NK-92 treated with Interleukin-12 subunit alpha and Interleukin-12 subunit beta, amount 100 ng/mL, for 24 hours (cell line): Measurements from ENCODE around the gene HSF2.

Experiments used
- DNase-seq: peaks from one replicate; lab custom pipeline; 2025; lab: John Stamatoyannopoulos, UW

HSF2 gene

DNA sequence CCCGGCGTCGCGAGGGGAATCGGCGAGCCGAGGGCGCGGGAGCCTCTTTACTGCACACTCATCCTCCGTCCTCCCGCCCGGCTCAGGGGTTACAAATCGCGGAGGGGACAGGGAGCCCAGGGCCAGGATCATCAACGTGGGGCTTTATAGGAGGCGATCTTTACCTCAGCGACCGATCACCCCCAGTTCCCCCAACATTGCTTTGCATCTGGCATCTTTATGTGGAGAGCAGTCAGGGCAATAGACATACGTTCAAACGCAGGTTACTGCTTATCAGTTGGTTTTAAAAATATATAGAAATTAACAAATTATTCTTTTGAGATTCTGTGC is 634 bp downstream of the HSF2 start:
- DNase-seq: no peak

DNA sequence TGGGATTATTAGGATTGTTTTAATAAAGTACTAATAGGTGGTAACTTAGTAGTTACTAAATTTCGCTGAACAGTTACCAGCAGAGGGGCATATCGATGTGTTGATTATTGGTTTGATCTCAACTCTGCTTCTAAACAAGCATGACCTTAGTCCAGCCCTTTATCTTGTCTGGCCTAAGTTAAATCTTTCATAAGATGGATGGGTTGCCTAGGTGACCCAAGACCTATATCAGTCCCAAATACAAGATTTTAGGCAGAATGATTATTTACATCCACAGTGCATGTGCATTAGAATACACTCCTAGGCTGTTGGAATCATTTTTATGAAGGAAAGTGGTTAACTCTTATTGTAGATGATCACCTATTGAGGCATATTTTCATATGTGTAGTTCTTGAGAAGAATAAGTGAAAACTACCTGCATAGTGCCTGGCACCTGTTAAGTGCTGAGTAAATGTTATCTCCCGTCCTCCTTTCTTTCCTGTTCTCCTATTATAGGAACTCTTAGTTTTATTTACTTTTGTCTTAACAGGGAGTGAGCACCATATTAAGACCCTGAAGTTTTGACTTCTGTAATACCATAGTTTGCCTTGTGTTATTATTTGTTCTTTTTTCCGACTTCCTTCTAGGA is 1.1 kb downstream of the HSF2 start:
- no peak for DNase-seq

DNA sequence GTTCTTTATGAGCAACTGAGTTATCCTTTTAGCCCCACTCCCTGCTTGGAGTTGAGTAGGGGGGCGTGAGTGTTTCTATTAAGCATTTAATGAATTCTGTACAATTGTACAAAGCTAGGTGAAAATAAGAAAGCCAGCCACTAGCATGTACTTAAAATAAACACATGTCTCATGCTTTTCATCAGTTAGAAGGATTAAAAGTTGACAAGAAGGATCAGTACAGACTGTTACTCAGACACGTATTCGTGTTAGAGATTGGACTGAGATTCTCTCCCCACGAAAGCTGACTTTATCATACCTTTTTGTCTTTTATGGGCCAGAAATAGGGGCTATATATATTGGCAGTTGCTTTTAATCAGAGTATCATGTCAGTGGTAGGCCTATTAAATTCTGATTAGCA is 1.7 kb downstream of the HSF2 start:
- no peak for DNase-seq

DNA sequence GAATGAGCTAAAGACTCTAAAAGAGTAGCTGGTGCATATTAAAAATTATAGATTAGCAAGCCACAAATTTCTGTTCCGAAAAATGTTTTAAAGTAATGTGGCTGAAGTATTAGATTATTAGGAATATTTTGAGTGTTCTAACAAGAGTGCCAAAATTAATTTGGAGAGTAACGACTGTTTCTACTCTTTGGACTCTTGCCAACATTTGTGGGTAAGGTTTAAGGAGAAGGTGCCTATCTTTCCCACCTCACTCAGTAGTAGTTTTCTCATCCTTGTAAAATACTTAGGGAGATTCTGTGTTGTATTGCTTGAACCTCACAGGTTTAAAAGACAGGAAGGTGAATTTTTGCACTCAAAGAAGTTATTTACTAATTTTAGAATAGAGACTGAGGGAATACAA is 5.0 kb downstream of the HSF2 start:
- no peak for DNase-seq

DNA sequence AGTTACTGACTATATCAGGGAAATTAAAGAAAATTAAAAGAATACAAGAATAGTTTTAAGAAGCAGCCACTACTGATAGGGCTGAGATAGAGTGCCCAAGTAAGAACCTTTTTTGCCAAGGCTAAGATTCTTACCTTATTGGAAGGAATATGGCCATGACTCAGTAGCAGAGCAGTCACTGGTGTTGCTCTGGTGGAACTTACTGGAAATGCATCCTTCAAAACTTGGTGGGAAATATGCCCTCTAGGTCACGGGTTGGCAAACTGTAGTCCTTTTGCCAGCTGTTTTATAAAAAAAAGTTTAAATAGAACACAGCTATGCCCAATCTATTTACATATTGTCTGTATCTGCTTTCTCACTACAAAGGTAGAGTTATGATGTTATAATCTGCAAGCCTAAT is 6.0 kb downstream of the HSF2 start:
- DNase-seq: no peak

DNA sequence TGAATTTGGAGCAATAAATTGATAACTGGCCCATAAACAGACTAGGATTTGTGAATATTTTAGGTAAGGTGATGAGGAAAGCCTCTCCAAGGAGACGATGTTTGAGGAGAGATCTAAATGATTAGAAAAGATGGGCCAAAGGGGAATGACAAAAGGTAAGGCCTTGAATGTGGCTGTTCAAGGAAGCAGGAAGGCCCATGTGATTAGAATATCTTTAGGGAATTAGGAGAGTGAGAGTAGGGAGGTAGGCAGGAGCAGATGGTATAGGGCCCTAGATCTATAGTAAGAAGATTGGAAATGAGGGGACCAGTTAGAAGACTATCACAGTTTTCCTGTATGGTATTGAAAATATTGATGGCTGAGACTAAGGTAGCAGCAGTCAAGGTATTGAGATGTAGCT is 6.7 kb downstream of the HSF2 start:
- no peak for DNase-seq

DNA sequence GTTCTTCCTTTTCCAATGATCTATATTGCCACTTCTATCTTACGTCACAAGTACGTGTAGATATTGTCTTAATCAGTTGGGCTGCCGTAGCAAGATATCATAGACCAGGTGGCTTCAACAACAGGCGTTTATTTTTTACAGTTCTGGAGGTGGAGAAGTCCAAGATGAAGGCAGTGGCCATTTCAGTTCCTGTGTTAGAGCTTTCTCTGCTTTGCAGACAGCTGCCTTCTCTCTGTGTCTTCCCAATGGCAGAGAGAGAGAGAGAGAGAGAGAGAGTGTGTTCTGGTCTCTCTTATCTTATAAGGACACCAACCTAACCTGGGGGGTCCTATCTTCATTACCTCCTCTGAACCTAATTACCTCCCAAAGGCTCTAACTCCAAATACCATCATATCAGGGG is 8.3 kb downstream of the HSF2 start:
- DNase-seq: no peak

DNA sequence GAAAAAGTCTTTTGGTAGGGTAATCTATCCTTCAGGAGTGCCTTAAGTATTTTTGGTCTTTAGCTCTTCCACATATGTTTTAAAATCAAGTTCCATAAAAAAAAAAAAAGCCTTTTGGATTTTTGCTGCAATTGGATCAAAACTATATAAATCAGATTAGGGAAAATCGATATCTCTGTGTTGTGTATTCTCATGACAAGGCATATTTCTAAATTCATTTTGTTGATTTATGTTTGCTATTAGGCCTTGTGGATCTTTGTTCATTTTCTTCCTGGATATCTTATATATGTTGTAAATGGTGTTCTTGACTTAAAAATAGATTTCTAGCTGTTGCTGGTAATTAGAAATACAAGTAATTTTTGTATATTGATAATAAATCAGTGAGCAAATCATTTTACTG is 8.8 kb downstream of the HSF2 start:
- no peak for DNase-seq

DNA sequence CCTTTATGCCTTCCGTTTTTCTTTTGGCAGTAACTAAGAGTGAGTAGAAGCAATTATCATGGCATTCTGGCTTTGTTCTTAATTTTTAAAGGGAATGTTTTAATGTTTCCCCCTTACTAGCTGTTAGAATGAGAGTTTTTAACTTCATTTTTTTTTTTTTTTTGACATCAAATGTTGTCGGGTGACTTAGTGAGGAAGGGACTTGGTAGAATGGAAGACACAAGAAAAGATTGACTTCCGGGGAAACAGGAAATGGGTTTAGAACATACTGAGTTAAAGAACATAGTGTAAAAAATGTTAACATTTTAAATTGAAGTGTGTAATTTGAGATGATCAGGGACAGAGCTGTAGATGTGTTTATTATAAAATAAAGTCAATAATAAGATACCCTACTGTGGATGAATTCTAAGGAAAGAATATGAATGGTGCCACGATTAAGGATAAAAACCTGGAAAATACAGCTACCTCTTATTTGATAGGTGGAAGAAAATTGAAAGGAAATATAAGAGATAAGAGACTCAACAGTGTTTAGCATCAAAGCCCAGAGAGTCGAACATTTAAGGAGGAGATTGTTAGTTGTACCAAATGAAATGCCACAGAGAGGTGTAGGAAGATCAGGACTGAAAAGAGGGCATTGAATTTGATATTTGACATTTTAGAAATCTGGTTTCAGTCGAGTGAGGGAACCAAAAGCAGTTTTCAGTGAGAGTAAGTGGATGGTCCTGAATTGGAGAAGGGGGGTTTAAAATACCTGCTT is 9.4 kb downstream of the HSF2 start:
- DNase-seq: no peak

DNA sequence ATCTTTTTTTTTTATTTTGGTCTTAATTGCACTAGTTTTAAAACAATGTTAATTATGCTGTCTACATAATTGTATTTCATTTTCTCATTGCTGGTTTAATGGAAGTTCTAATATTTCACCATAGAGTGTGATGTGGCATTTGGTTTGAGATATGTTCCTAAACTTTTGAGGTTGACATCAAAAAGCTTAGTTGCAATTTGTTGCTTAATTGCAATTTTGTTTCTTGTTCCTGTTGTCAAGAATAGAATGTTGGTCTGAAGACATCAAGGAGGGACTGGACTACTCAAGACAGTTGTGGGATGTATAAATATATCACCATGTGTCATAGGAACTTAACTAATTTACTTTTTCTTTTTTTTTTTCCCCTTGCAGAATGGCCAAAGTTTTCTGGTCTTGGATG is 12.5 kb downstream of the HSF2 start:
- DNase-seq: no peak

DNA sequence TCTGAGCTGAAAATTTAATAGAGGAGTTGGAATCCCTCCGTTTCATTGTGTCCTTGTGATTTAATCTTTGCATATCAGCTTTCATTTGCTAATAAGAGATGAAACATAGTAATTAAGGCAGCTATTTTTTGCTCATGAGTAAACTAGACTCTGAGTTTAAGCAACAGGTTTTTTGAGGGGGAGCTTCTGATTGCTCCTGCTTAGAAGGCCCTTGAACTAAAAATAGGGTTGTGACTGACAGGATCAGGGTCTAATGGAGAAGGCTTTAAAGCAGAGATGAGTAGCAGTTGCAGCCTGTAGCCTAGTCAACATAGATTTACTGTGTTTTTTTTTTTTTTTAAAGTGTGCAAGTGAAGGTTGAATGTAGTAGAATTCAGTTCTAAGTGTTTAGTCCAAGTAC is 17.4 kb downstream of the HSF2 start:
- no peak for DNase-seq

DNA sequence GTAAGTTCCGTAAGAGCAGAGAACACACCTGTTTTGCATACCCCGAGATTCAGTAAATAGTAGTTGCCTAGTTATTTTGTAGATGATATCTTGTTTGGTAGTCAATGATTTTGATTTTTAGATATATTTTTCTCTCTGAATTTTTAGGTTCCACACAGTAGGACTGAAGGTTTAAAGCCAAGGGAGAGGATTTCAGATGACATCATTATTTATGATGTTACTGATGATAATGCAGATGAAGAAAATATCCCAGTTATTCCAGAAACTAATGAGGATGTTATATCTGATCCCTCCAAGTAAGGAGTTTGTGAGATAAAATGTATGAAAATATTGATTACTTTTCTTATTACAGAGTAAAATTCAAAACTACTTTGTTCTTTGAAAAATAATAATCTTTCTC is 22.6 kb downstream of the HSF2 start:
- DNase-seq: no peak

DNA sequence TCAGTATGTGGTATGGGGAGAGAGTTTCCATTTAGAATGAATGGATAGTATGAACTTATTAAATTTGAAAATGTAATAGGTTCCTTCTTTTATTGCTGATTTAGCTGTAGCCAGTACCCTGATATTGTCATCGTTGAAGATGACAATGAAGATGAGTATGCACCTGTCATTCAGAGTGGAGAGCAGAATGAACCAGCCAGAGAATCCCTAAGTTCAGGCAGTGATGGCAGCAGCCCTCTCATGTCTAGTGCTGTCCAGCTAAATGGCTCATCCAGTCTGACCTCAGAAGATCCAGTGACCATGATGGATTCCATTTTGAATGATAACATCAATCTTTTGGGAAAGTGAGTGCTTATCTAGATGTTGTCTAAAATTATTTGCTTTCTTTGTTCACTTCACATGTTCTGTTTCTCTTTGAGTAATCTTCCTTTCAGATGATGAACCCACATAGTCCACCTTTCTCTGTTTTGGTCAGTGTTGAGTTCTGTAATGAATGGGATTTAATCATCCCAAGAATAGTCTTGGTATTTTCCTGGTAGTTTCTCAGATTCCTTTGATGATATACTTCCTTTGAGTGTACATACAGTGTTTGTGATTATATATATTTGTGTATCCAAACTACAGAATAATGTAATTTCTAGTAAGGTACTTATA is 23.3 kb downstream of the HSF2 start:
- no peak for DNase-seq

DNA sequence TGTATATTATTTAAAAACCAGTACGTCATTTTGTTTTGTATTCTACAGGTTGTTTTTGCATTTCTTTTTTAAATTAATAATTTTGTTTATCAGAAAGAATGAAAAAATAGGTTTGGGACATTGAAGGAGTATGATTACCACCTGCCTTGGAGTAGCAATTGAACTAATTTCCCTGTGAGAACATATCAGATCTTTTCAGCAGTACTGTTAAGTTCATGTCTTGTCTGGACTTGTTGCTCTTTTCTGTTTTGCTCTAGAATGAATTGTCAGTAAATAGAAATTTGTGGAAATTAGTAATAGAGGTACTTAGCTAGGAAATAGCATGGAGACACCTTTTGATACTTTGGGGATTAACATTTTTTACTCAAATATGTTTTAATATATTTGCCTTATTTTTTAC is 24.3 kb downstream of the HSF2 start:
- DNase-seq: no peak

DNA sequence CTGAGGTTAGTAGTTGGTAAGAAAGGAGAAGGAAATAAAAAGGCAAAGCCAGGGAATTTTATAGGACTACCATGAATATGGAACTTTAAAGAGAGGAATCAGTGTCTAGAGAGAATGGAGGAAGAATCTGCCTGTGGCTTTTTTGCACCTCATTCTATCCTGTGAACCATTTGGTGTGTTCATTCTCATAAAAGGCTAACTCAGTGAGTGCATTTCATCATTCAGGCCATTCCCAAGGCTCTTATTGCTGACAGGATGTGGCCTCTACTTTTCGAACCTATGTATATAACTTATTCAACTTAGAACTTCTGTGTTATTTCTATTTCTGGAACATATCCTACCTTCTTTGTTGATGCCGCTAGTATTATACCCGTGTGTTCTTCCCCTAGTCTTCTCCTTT is 27.1 kb downstream of the HSF2 start:
- no peak for DNase-seq

DNA sequence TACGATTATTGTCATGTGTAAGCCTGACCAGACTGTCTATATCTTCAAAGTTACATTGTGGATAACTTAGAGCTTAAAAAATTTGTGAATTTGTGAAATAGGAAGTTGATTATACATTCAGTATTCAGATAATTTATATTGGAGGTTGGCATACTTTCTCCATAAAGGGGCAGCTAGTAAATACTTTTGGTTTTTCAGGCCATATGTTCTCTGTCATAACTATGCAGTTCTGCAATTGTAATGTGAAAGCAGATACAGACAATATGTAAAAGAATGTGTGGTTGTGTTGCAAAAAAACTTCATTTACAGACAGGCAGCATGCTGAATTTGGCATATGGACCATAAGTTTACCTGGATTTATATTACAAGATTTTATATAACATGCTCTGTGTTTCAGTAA is 29.3 kb downstream of the HSF2 start:
- DNase-seq: no peak

DNA sequence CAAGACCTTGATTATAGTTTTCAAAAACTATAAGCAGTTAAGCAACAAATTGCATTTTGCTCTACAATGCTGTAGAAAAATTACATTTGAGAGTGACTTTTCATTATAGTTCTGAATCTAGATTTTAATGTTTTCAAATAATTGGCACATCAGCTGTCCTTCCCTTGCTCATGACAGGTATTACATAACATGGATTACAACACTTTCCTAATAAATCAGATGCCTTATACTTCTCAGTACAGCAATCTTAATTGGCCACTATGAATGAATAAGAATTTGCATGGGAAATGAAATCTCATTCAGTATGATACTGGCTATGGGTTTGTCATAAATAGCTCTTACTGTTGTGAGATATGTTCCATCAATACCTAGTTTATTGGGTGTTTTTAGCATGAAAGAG is 29.9 kb downstream of the HSF2 start:
- DNase-seq: no peak

DNA sequence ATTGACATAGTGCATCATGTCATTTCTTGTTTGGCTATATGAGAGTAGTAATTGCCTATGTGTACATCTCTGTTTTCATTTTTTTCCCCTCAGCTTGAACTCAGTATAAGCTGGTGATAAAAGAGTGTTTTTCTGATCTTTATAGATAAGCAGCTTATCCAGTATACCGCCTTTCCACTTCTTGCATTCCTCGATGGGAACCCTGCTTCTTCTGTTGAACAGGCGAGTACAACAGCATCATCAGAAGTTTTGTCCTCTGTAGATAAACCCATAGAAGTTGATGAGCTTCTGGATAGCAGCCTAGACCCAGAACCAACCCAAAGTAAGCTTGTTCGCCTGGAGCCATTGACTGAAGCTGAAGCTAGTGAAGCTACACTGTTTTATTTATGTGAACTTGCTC is 32.3 kb downstream of the HSF2 start:
- DNase-seq: no peak

DNA sequence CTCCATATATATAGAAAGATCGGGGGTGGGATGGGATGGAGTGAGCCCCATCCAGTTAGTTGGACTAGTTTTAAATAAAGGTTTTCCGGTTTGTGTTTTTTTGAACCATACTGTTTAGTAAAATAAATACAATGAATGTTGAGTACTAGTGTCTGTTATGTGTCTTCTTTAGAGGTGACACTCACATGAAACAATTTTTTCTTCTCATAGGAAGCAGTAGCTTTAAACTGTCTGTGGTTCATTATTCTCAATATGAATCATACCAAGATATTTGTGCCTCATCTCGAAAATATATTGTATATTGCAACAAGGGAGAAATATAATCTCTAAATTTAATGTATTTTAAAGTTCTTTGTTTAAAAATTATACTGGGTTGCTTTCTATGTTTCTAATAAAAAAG is 33.4 kb downstream of the HSF2 start:
- no peak for DNase-seq

DNA sequence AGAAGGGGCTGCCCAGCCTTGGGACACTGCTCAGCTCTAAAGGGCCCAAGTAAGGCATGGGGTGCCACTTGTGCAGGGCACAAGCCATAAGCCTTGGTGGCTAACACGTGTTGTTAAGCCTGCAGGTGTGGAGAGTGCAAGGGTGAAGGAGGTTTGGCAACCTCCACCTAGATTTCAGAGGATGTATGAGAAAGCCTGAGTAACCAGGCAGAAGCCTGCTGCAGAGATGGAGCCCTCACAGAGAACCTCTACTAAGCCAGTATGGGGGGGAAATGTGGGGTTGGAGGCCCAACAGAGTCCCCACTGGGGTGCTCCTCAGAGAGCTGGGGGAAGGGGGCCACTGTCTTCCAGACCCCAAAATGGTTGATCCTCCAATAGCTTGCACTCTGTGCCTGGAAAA is 39.5 kb downstream of the HSF2 start:
- DNase-seq: no peak

DNA sequence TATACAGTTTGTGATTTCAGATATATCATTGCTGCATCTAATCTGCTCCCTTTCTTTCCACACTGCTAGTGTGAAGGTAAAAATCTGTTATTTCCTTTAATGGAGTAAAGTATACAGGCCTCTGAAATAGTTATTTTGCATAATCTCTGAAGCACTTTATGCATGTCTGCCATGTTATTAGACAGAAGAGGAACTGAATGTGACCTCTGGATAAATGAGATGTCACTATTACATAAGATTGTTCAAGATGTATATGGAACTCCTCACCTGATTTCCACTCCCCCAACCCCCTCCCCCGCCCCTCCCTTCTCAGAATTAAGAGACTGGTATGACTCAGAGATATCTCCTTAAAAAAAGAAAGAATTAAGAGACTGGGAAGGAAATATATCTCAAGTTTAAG is 45.8 kb downstream of the HSF2 start:
- no peak for DNase-seq

DNA sequence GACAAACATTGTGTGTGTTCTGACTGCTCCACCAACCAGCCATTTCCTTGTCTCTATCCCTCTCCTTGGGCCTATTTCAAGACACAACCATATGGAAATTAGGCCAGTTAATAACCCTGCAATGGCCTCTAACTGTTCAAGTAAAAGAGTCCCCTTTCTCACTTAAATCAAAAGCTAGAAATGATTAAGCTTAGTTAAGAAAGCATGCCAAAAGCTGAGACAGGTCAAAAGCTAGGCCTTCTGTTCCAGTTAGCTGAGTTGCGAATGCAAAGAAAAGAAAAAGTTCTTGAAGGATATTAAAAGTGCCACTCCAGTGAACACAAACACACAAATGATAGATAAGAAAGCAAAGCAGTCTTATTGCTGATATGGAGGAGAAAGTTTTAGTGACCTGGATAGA is 49.6 kb downstream of the HSF2 start:
- no peak for DNase-seq

DNA sequence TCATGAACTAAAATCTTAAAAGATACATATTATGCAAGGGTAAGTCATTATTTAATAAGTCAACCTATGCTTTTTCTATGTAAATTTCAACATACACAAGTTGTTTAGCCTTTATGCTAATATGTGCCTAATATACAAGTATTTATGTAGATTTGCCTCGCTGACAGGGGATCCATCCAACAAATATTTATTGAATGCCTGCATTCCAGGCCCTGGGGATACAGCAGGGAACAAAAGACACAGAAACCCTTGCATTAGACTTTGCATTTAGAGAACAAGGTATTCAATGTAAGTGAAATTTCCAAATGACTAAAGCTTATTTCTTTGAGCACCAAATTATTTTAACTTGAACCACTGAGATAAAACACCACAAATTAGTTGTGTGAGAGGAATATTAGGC is 53.1 kb downstream of the HSF2 start:
- no peak for DNase-seq

DNA sequence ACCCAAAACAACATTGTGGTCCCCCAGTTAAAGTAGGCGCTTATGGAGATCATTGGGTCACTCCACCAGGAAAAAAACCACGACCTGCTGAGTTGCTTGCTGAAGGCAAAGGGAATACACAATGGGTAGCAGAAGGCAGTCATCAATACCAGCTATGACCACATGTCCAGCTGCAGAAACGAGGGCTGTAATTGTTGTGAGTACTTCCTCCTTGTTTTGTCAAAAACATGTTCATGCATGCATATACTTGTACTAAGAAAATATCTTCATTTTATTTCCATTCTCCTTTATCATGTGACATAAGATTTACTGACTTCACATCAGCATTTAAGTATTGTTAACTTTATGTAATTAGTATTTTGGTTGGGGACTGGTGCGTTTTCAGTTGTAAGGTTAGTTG is 55.2 kb downstream of the HSF2 start:
- no peak for DNase-seq
